K562 (cell line): ENCODE data around the gene LCN15. TPM values are rescaled to one million over a fixed set of nuclear protein-coding genes. Genes with fewer than 3 reads are reported as not detected.

Experiments
- CC2D1A ChIP-seq: fragments of 450-650 bp; IDR thresholded peaks from 2 replicates; pipeline ENCODE4 v1.6.1; 2017; ENCODE audit warnings: mild to moderate bottlenecking
- CHCHD3 ChIP-seq: fragments of 250-450 bp; sonication (Bioruptor Pico); IDR thresholded peaks from 2 replicates; pipeline ENCODE4 v2.1.2; 2022; ENCODE audit warnings: mild to moderate bottlenecking
- CREB1 ChIP-seq, 2 experiments: sonication (generic) in 1 of 2; formaldehyde crosslinking in 1 of 2; IDR thresholded peaks; 2 replicates each; pipeline versions ENCODE4 v1.6.1 to v1.8.0; 2012 to 2022; ENCODE audit warnings: inconsistent platforms in 1 of 2, mild to moderate bottlenecking in 1 of 2, missing genetic modification reagents in 1 of 2, moderate library complexity in 1 of 2
- NCOA2 ChIP-seq, 2 experiments: fragments of 450-650 bp; IDR thresholded peaks; 2 replicates each; pipeline ENCODE4 v1.6.1; 2018; ENCODE audit warnings: mild to moderate bottlenecking in 2 of 2, moderate library complexity in 1 of 2; ENCODE audit not compliant: partially characterized antibody in 2 of 2
- PCBP1 ChIP-seq: fragments of 200-400 bp; formaldehyde crosslinking; IDR thresholded peaks from 2 replicates; pipeline ENCODE4 v1.6.1; 2018; ENCODE audit warnings: mild to moderate bottlenecking, low read depth, low read length; ENCODE audit not compliant: poor library complexity, severe bottlenecking
- RBFOX2 ChIP-seq: fragments of 200-400 bp; formaldehyde crosslinking; IDR thresholded peaks from 2 replicates; pipeline ENCODE4 v1.6.1; 2017; ENCODE audit warnings: low read depth, mild to moderate bottlenecking, low read length, moderate library complexity
- STAT5B ChIP-seq: fragments of 250-450 bp; sonication (Bioruptor Pico); IDR thresholded peaks from 2 replicates; pipeline ENCODE4 v1.8.0; 2021; ENCODE audit warnings: mild to moderate bottlenecking, inconsistent platforms
- TAF7 ChIP-seq: fragments of 450-650 bp; IDR thresholded peaks from 2 replicates; pipeline ENCODE4 v1.6.1; 2016; ENCODE audit warnings: missing genetic modification characterization, missing compliant biosample characterization
- ZBTB40 ChIP-seq, 2 experiments: fragments of 450-650 bp in 1 of 2; sonication (generic) in 1 of 2; formaldehyde crosslinking in 1 of 2; IDR thresholded peaks; 2 replicates each; pipeline versions ENCODE4 v1.7.1 to v1.9.0; 2016 to 2022; ENCODE audit warnings: inconsistent platforms in 1 of 2, mild to moderate bottlenecking in 1 of 2, missing genetic modification reagents in 1 of 2
- ZFP1 ChIP-seq: fragments of 450-650 bp; formaldehyde crosslinking; IDR thresholded peaks from 2 replicates; pipeline ENCODE4 v1.4.0; 2020; ENCODE audit warnings: mild to moderate bottlenecking, mixed read lengths
- polyA plus RNA-seq, 8 experiments: library from polyadenylated mRNA; depleted of rRNA in 4 of 8; stranded (reverse) in 5 of 8; unstranded in 3 of 8; fragments of >200 nt; fragmentation: Nextera tagmentation in 2 of 8; fragmentation: Illumina TruSeq in 1 of 8; extraction: Ambion mirVana in 2 of 8; extraction: Trizol in 1 of 8; gene quantifications; 2 replicates each; pipeline versions ENCODE4 v1.2.1 to v1.2.3, GENCODE V29; 2011 to 2014; ENCODE audit warnings: inconsistent platforms in 1 of 8, missing spikeins in 1 of 8
- total RNA-seq, 7 experiments: library from RNA; depleted of rRNA in 6 of 7; stranded (reverse); fragments of >200 nt in 6 of 7; fragmentation: Illumina TruSeq in 2 of 7; extraction: Trizol in 2 of 7; gene quantifications; 2 replicates each; pipeline versions ENCODE4 v1.2.1 to v1.2.3, GENCODE V29; 2011 to 2021; ENCODE audit warnings: low replicate concordance in 1 of 7
- TF ChIP-seq, protein P1 (sequence below): fragments of 250-450 bp; sonication (Bioruptor Pico); IDR thresholded peaks from 2 replicates; pipeline ENCODE4 v1.5.0; 2021
- TF ChIP-seq, protein P2 (sequence below): fragments of 450-650 bp; IDR thresholded peaks from 2 replicates; pipeline ENCODE4 v1.6.1; 2017; ENCODE audit warnings: antibody characterized with exemption, mild to moderate bottlenecking

The LCN15 gene
- total and polyA plus RNA-seq, 9 of the 15 experiments (the other 6 are each of a cell fraction or from before 2014, with no cell fraction given) = 0.66 TPM; not detected in 8

DNA sequence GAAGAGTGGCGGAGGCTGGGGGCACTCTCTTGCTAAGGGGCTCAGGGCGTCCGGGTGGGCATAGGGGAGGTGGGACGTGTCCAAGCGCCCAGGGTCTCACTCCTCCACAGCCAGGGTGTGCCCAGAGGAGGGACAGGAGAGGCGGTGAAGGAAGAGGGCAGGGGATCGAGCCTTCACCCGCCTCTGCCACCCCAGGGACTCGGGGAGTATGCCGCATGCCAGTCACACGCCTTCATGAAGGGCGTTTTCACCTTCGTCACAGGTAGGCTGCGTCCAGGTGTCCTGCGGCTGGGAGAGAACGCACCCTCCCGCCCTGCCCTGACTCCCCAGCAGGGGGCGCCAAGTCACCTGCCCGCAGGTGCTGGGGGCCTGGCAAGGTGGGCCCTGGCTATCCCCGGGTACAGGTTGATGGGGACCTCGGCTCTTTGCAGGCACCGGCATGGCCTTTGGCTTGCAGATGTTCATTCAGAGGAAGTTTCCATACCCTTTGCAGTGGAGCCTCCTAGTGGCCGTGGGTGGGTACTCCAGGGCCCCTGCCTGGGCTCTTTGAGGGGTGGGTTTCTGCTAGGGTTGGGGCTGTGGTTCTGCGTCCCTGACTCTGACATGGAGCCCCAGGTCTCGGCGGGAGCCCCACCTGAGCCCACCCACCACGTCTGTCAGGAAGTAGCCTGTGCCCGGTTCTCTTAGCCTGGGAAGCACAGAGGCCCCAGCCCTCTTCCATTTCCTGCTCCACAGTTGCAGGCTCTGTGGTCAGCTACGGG lies 27.4 kb upstream of the LCN15 start (continued):
- TF ChIP-seq ZBTB40 (IDR thresholded peaks at IDR 0.05) (peak; percentile 53), ZBTB40 (CRISPR knock-in tag; IDR thresholded peaks at IDR 0.05) (no peak), CHCHD3 (no peak), PCBP1 (peak; percentile 18), NCOA2 (IDR thresholded peaks at IDR 0.05; ENCODE audit: partially characterized antibody in 2 of 2) (no peak), CC2D1A (peak; percentile 17; the same call in 1 of the 2 replicates), RBFOX2 (peak; percentile 52), STAT5B (CRISPR knock-in tag) (no peak), ZFP1 (CRISPR knock-in tag) (no peak), TAF7 (tag) (no peak), CREB1 (IDR thresholded peaks at IDR 0.05) (no peak), CREB1 (CRISPR knock-in tag; IDR thresholded peaks at IDR 0.05) (peak; percentile 27; the same call in 1 of the 2 replicates)
- TF ChIP-seq, protein P1, sequence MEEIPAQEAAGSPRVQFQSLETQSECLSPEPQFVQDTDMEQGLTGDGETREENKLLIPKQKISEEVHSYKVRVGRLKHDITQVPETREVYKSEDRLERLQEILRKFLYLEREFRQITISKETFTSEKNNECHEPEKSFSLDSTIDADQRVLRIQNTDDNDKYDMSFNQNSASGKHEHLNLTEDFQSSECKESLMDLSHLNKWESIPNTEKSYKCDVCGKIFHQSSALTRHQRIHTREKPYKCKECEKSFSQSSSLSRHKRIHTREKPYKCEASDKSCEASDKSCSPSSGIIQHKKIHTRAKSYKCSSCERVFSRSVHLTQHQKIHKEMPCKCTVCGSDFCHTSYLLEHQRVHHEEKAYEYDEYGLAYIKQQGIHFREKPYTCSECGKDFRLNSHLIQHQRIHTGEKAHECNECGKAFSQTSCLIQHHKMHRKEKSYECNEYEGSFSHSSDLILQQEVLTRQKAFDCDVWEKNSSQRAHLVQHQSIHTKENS (CRISPR knock-in tag) = no peak
- TF ChIP-seq, protein P2, sequence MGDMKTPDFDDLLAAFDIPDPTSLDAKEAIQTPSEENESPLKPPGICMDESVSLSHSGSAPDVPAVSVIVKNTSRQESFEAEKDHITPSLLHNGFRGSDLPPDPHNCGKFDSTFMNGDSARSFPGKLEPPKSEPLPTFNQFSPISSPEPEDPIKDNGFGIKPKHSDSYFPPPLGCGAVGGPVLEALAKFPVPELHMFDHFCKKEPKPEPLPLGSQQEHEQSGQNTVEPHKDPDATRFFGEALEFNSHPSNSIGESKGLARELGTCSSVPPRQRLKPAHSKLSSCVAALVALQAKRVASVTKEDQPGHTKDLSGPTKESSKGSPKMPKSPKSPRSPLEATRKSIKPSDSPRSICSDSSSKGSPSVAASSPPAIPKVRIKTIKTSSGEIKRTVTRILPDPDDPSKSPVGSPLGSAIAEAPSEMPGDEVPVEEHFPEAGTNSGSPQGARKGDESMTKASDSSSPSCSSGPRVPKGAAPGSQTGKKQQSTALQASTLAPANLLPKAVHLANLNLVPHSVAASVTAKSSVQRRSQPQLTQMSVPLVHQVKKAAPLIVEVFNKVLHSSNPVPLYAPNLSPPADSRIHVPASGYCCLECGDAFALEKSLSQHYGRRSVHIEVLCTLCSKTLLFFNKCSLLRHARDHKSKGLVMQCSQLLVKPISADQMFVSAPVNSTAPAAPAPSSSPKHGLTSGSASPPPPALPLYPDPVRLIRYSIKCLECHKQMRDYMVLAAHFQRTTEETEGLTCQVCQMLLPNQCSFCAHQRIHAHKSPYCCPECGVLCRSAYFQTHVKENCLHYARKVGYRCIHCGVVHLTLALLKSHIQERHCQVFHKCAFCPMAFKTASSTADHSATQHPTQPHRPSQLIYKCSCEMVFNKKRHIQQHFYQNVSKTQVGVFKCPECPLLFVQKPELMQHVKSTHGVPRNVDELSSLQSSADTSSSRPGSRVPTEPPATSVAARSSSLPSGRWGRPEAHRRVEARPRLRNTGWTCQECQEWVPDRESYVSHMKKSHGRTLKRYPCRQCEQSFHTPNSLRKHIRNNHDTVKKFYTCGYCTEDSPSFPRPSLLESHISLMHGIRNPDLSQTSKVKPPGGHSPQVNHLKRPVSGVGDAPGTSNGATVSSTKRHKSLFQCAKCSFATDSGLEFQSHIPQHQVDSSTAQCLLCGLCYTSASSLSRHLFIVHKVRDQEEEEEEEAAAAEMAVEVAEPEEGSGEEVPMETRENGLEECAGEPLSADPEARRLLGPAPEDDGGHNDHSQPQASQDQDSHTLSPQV = peak; percentile 88
